HFFc6 (cell line): Measurements from ENCODE around the gene SOWAHA. TPM values are rescaled to one million over a fixed set of nuclear protein-coding genes. Genes with fewer than 3 reads are reported as not detected.

Experiments used
- DNase-seq: peaks from one replicate; pipeline ENCODE4 v3.0.0-alpha.2; 2018
- H3K27ac Mint-ChIP-seq: 2 replicates; pipeline ENCODE4 v1.8.0; 2020; ENCODE audit warnings: mild to moderate bottlenecking, mixed read lengths
- H3K27me3 Mint-ChIP-seq: 2 replicates; pipeline ENCODE4 v1.8.0; 2021; ENCODE audit warnings: mild to moderate bottlenecking, moderate library complexity, mixed read lengths; ENCODE audit not compliant: insufficient read depth
- H3K36me3 Mint-ChIP-seq: 2 replicates; pipeline ENCODE4 v1.8.0; 2021; ENCODE audit warnings: low read depth, mixed read lengths
- H3K4me1 Mint-ChIP-seq: 2 replicates; pipeline ENCODE4 v1.8.0; 2020; ENCODE audit warnings: low read depth, mixed read lengths
- H3K4me3 Mint-ChIP-seq: 2 replicates; pipeline ENCODE4 v1.8.0; 2020; ENCODE audit warnings: mild to moderate bottlenecking, moderate library complexity, mixed read lengths
- H3K9me3 Mint-ChIP-seq: 2 replicates; pipeline ENCODE4 v1.8.0; 2020; ENCODE audit warnings: mild to moderate bottlenecking, mixed read lengths
- total RNA-seq, 6 experiments: library from RNA; stranded (reverse); fragmentation: NEBNext Ultra II Directional; extraction: Animal tissue kit (Norgen Biotek cat#: 25700); gene quantifications; 2 replicates in 1 of 6; 3 replicates in 5 of 6; pipeline ENCODE4 v1.2.3, GENCODE V29; 2021
- TF ChIP-seq, protein P1 (sequence below): fragments of 200-600 bp; sonication (generic); IDR thresholded peaks from 2 replicates; pipeline ENCODE4 v1.5.0; 2021; ENCODE audit warnings: antibody characterized with exemption, mild to moderate bottlenecking

SOWAHA gene
- total RNA-seq, 6 experiments from 2014 or later: not detected

DNA sequence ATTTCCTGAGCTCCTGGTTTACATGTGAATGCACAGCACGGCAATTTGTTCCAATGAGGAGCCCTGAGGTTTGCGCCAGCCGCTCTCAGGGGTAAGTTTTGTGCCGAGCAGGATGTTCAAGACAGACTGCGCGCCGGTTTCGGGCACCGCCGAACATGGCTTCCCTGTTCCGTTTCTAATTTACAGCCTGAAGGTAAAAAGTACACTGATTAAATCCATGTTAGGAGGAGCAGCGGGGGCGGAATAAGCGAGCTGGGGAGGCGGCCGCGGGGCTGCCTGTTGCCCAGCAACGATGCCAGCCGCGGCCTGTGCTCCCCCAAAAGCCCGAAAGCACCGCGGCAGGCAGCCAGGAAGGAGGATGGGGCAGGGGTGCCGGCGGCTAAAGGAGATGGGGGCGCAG is 6.4 kb downstream of the SOWAHA start:
- DNase-seq: no peak
- TF ChIP-seq, protein P1, sequence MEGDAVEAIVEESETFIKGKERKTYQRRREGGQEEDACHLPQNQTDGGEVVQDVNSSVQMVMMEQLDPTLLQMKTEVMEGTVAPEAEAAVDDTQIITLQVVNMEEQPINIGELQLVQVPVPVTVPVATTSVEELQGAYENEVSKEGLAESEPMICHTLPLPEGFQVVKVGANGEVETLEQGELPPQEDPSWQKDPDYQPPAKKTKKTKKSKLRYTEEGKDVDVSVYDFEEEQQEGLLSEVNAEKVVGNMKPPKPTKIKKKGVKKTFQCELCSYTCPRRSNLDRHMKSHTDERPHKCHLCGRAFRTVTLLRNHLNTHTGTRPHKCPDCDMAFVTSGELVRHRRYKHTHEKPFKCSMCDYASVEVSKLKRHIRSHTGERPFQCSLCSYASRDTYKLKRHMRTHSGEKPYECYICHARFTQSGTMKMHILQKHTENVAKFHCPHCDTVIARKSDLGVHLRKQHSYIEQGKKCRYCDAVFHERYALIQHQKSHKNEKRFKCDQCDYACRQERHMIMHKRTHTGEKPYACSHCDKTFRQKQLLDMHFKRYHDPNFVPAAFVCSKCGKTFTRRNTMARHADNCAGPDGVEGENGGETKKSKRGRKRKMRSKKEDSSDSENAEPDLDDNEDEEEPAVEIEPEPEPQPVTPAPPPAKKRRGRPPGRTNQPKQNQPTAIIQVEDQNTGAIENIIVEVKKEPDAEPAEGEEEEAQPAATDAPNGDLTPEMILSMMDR: no peak
- Mint-ChIP-seq H3K36me3 (no peaks in the 10 kb centered on the region), H3K9me3 (no peaks in the 10 kb centered on the region), H3K27ac (no peak overlapping the region), H3K27me3 (peaks cover 6% of the 10 kb centered on the region), H3K4me3 (no peak overlapping the region), H3K4me1 (peaks cover 12% of the 10 kb centered on the region)

DNA sequence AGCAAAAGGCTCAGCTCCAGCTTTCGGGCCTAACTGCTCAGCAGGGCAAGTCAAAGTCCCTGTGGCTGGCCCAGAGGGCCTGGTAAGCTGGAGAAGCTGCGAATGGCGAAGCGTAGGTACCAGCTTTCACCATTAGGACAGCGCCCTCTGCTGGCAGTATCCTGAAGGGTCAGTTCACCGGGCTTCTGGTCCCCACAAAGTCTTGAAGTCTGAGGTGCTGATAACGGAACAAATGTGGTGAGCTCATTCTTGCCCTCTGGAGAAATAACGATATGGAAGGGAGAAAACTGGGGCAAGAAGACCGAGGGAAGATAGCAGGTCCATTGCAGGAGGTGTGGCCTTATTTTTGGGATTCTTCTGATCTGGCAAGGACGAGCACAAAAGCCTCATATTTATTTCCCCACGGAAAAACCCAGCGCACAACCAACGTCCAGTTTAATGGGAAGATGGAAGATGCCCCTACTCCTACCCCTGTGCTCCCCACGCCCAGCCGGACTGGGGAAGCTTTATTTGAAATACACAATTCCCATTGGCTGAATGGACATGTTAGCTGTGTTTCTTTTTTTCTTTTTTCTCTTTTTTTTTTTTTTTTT is 7.2 kb downstream of the SOWAHA start:
- no peak overlapping the region for H3K27ac Mint-ChIP-seq
- H3K4me3 Mint-ChIP-seq: no peak overlapping the region
- DNase-seq: peak; percentile 79
- H3K36me3 Mint-ChIP-seq: no peaks in the 10 kb centered on the region
- peaks cover 9% of the 10 kb centered on the region for H3K4me1 Mint-ChIP-seq
- H3K9me3 Mint-ChIP-seq: no peaks in the 10 kb centered on the region
- TF ChIP-seq, protein P1: peak; percentile 98
- peaks cover 2% of the 10 kb centered on the region for H3K27me3 Mint-ChIP-seq

DNA sequence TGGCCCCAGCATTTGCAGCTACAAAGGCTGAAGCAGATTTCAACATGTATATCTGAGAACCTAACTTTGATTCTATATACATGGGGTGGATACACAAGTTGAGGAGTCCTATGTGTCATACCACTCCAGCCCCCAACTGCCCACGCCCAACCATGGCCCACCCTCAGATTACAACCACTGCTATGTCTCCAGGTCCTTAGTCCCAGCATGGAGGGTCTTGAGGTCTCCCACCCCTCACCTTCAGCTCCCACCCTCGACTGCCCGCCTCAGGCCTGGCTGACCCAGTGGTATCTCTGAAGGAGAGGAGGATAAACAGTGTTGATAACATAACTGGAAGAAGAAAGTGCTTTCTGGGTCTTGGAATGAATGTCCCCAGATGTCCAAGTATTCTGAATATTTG is 8.2 kb downstream of the SOWAHA start:
- Mint-ChIP-seq H3K9me3 (no peaks in the 10 kb centered on the region), H3K36me3 (no peaks in the 10 kb centered on the region), H3K27ac (no peak overlapping the region), H3K4me1 (peaks cover 6% of the 10 kb centered on the region), H3K4me3 (no peak overlapping the region), H3K27me3 (peaks cover 1% of the 10 kb centered on the region; the same call in 1 of the 2 replicates)
- TF ChIP-seq, protein P1: no peak
- no peak for DNase-seq

DNA sequence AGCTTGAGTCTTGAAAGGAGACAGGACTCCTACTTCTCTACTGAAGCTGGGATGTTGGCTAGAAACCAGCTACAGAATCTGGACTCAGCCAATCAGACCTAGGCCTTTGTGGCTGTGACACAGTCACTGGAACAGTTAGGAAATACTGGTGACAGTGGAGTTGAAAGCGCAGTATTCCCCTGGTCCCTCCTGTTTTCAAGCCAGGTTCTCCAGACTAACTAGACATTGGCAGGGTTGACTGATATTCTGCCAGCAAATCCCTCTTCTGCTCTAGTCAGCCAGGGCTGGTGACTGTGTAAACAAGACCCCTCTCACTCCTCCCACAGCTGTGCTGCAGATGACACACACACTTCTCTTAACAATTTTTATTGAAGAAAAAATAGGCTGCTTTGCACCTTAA is 8.7 kb downstream of the SOWAHA start:
- Mint-ChIP-seq H3K36me3 (no peaks in the 10 kb centered on the region), H3K9me3 (no peaks in the 10 kb centered on the region), H3K4me1 (peaks cover 6% of the 10 kb centered on the region), H3K27ac (no peak overlapping the region), H3K4me3 (no peak overlapping the region), H3K27me3 (peaks cover 1% of the 10 kb centered on the region; the same call in 1 of the 2 replicates)
- peak; percentile 13 for DNase-seq
- TF ChIP-seq, protein P1: no peak

DNA sequence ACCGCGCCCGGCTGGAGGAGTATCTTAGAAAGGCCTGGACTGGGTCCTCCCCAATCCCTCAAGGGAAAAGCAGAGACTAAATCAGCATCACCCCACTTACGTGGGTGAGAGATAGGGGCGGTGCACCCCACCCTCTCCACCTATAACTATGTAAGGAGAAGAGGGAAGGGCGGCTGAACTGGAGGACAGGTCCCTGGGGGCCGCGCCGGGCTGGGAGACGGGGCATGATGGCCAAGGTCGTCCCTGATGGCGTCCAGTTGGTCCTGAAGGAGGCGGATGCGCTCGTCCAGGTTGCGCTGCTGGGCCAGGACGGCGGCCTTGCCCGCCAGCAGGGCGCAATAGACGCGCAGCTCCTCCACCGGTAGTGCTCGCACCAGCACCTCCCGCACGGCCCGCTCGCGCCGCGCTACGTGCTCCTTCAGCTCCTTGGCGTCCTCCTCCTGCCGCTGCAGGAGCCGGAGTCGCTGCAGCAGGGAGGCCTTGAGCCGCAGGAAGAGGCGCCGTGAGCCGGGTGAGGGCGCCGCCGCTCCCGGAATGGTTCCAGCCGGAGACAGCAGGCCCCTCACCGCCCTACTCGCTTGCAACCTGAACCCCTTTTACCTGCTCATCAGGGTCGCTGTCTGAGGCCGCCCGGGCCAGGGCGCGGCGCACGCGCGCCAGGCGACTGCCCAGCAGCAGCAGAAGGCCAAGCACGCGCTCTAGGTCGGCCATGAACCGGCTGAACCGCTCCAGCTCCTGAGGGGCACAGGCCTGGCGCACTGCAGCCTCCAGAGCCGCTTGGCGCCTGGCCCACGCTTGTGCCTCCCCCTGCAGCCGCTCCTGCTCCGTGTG is 9.8 kb downstream of the SOWAHA start:
- Mint-ChIP-seq H3K36me3 (no peaks in the 10 kb centered on the region), H3K27me3 (peaks cover 1% of the 10 kb centered on the region; the same call in 1 of the 2 replicates), H3K4me1 (peaks cover 6% of the 10 kb centered on the region), H3K9me3 (no peaks in the 10 kb centered on the region), H3K27ac (no peak overlapping the region), H3K4me3 (no peak overlapping the region)
- TF ChIP-seq, protein P1: no peak
- DNase-seq: no peak
